Erythroblast (primary cell): ENCODE results near the gene PEX16.

Experiments
- GATA1 ChIP-seq: IDR thresholded peaks from 2 replicates; pipeline ENCODE4 v1.6.1; 2011; ENCODE audit warnings: low read depth, mild to moderate bottlenecking, control low read depth, low read length, moderate library complexity
- POLR2A ChIP-seq: IDR thresholded peaks from 2 replicates; pipeline ENCODE4 v1.6.1; 2011; ENCODE audit warnings: mild to moderate bottlenecking, low read length

DNA sequence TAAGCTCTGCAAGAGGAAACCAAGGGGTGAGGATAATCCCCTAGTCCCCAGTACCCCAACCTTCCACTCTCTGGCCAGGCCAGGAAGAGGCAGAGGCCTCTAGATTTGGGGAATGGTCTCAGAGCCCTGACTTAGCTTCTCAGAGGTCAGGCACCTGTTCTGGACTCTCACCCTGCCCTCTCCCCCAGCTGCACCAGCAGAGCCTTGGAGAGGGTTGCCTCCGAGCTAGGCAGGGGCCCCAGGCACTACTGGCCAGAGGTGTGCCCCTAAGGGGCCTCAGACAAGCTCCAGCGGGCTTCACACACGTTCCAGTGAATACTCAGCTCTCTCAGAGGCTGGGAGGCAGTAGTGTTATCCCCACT is 18.6 kb downstream of the PEX16 start:
- TF ChIP-seq POLR2A, result no peak
- TF ChIP-seq GATA1, result no peak
